Caco-2 (cell line): ENCODE data around the gene NKX1-2. TPM values are rescaled to one million over a fixed set of nuclear protein-coding genes. Genes with fewer than 3 reads are reported as not detected.

Source experiments
- BruUV-seq: library from RNA; stranded (reverse); fragments of 400-500 nt; replicated peaks from 2 replicates; lab custom pipeline; 2021; lab: Mats Ljungman, UMichigan
- CTCF ChIA-PET: fragments of 300-600 bp; sonication (Branson Sonifier 250); formaldehyde crosslinking; loops from one replicate; lab custom pipeline; 2022; ENCODE audit warnings: antibody characterized with exemption; lab: Charles Lee
- POLR2A ChIA-PET: fragments of 300-600 bp; sonication (Branson Sonifier 250); formaldehyde crosslinking; loops from one replicate; lab custom pipeline; 2022; ENCODE audit warnings: antibody characterized with exemption; lab: Charles Lee
- DNase-seq, 2 experiments: peaks; one replicate each; pipeline versions ENCODE4 v3.0.0 to v3.0.0-alpha.2; 2020 to 2022
- H3K27me3 ChIP-seq: replicated peaks from 2 replicates; pipeline ENCODE4 v1.6.0; 2011; ENCODE audit warnings: low read length; ENCODE audit not compliant: control insufficient read depth, insufficient read depth
- H3K36me3 ChIP-seq: 2 replicates; pipeline ENCODE4 v1.5.1; 2011; ENCODE audit warnings: low read length; ENCODE audit not compliant: control insufficient read depth, insufficient read depth
- H3K4me1 ChIP-seq: fragments of 250-450 bp; sonication (Bioruptor Pico); 2 replicates; pipeline ENCODE4 v1.5.1; 2020; ENCODE audit warnings: mild to moderate bottlenecking
- H3K4me3 ChIP-seq: 2 replicates; pipeline ENCODE4 v1.5.1; 2011; ENCODE audit warnings: low read depth, mild to moderate bottlenecking, control low read depth, low read length
- H3K9me3 ChIP-seq: fragments of 250-450 bp; sonication (Bioruptor Pico); 2 replicates; pipeline ENCODE4 v1.5.1; 2020; ENCODE audit warnings: mild to moderate bottlenecking, moderate library complexity
- H3K27ac Mint-ChIP-seq: one replicate; pipeline ENCODE4 v1.8.0; 2022; ENCODE audit warnings: mixed read lengths; ENCODE audit not compliant: unreplicated experiment
- H3K27me3 Mint-ChIP-seq: one replicate; pipeline ENCODE4 v1.8.0; 2022; ENCODE audit warnings: mixed read lengths; ENCODE audit not compliant: insufficient read depth, unreplicated experiment
- H3K36me3 Mint-ChIP-seq: one replicate; pipeline ENCODE4 v1.8.0; 2022; ENCODE audit warnings: mild to moderate bottlenecking, mixed read lengths; ENCODE audit not compliant: insufficient read depth, unreplicated experiment
- H3K4me1 Mint-ChIP-seq: one replicate; pipeline ENCODE4 v1.8.0; 2022; ENCODE audit warnings: low read depth, mixed read lengths; ENCODE audit not compliant: unreplicated experiment
- H3K4me3 Mint-ChIP-seq: one replicate; pipeline ENCODE4 v1.8.0; 2022; ENCODE audit warnings: mild to moderate bottlenecking, moderate library complexity, mixed read lengths; ENCODE audit not compliant: unreplicated experiment
- H3K9me3 Mint-ChIP-seq: one replicate; pipeline ENCODE4 v1.8.0; 2022; ENCODE audit warnings: mixed read lengths; ENCODE audit not compliant: unreplicated experiment
- intact Hi-C: fragments of 100-400 bp; cut with micrococcal nuclease; formaldehyde crosslinking; loops from one replicate; pipeline ENCODE4 v1.10.0; 2022; ENCODE audit not compliant: unreplicated experiment
- total RNA-seq: library from RNA; stranded (reverse); gene quantifications from 2 replicates; pipeline ENCODE4 v1.2.3, GENCODE V29; 2022
- TF ChIP-seq, protein P1 (sequence below), 2 experiments: fragments of 200-600 bp in 1 of 2; IDR thresholded peaks; 1 replicate in 1 of 2; 2 replicates in 1 of 2; pipeline versions ENCODE4 v1.5.1 to v1.8.0; 2011 to 2022; ENCODE audit warnings: antibody characterized with exemption in 1 of 2, control low read depth in 1 of 2, inconsistent platforms in 1 of 2, low read depth in 1 of 2, low read length in 1 of 2, mild to moderate bottlenecking in 1 of 2, moderate library complexity in 1 of 2; ENCODE audit not compliant: insufficient read depth in 1 of 2, severe bottlenecking in 1 of 2, unreplicated experiment in 1 of 2

Gene NKX1-2
- total RNA-seq, 1 experiment from 2014 or later = 2.8 TPM

DNA sequence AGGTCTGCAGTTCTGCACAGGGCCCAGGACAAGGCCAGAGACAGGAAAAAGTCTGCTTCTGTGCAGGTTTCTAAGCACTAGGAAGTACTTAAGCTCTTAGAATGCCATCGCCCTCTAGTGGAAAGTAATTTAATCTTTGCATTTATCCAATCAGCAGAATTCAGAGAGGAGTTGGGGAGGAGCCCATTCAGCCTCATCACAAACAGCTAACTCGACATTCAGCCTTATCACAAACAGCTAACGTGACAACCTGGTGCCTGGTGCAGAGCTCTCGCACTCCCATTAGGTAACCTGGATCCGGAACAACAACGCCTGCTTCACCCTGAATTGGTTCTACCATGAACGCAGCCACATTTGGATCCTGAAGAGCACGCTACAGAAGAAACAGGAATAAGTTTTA lies 46.3 kb downstream of the NKX1-2 start:
- H3K4me1 Mint-ChIP-seq = no peaks in the 10 kb centered on the region
- Histone ChIP-seq H3K4me3 (no peak overlapping the region), H3K27me3 (no peaks in the 10 kb centered on the region), H3K36me3 (peaks cover 6% of the 10 kb centered on the region; the same call in 1 of the 2 replicates), H3K9me3 (no peaks in the 10 kb centered on the region), H3K4me1 (no peaks in the 10 kb centered on the region)
- H3K27ac Mint-ChIP-seq = peak overlapping the region; percentile 73
- intact Hi-C loops = loop anchor here (5.0 kb wide), 1 partner anchor 99 kb away; no protein-coding TSS in a partner anchor
- POLR2A ChIA-PET = interaction anchor here (0.6 kb wide), 1 partner anchor 49 kb away, joined by 3 read pairs; no protein-coding TSS in a partner anchor
- CTCF ChIA-PET = interaction anchor here (0.6 to 1.4 kb wide), 14 partner anchors 9 to 1238 kb away, joined by 3 to 19 read pairs (median 5); partner anchors contain the start of genes LHPP and OAT
- no peaks in the 10 kb centered on the region for H3K9me3 Mint-ChIP-seq
- no peak overlapping the region for H3K4me3 Mint-ChIP-seq
- DNase-seq = peak in 1 of 2 experiments; percentile 71
- peaks cover 85% of the 10 kb centered on the region for H3K36me3 Mint-ChIP-seq
- no TSS peak for BruUV-seq
- TF ChIP-seq, protein P1, sequence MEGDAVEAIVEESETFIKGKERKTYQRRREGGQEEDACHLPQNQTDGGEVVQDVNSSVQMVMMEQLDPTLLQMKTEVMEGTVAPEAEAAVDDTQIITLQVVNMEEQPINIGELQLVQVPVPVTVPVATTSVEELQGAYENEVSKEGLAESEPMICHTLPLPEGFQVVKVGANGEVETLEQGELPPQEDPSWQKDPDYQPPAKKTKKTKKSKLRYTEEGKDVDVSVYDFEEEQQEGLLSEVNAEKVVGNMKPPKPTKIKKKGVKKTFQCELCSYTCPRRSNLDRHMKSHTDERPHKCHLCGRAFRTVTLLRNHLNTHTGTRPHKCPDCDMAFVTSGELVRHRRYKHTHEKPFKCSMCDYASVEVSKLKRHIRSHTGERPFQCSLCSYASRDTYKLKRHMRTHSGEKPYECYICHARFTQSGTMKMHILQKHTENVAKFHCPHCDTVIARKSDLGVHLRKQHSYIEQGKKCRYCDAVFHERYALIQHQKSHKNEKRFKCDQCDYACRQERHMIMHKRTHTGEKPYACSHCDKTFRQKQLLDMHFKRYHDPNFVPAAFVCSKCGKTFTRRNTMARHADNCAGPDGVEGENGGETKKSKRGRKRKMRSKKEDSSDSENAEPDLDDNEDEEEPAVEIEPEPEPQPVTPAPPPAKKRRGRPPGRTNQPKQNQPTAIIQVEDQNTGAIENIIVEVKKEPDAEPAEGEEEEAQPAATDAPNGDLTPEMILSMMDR (IDR thresholded peaks at IDR 0.05; ENCODE audit: insufficient read depth in 1 of 2, low read depth in 1 of 2, low read length in 1 of 2, severe bottlenecking in 1 of 2, unreplicated experiment in 1 of 2) = peak; percentile 36 to 57
- no peaks in the 10 kb centered on the region for H3K27me3 Mint-ChIP-seq

DNA sequence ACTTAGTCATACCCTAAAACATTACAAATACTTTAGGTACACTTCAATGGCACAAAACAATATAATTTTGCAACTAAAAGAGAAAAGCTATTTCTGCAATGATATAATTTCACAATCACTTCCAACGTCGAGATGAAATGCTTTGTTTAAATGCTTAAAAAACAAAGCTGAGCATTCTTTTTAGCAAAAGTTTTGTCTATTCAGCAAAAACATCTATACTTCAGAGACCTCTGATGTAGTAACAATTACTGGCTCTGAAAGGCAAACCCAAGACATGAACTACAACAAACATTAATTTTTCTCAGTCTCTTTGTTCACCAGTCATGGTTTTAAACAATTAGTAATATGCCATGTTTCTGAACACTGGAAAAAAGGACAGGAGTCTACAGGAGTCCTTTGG lies 47.6 kb downstream of the NKX1-2 start:
- ChIA-PET POLR2A (no interaction called here), CTCF (no interaction called here)
- no TSS peak for BruUV-seq
- Histone ChIP-seq H3K27me3 (no peaks in the 10 kb centered on the region), H3K36me3 (peaks cover 6% of the 10 kb centered on the region; the same call in 1 of the 2 replicates), H3K4me3 (no peak overlapping the region), H3K4me1 (no peaks in the 10 kb centered on the region), H3K9me3 (no peaks in the 10 kb centered on the region)
- no peak for DNase-seq
- Mint-ChIP-seq H3K36me3 (peaks cover 84% of the 10 kb centered on the region), H3K9me3 (no peaks in the 10 kb centered on the region), H3K27ac (no peak overlapping the region), H3K4me3 (no peak overlapping the region), H3K27me3 (no peaks in the 10 kb centered on the region), H3K4me1 (no peaks in the 10 kb centered on the region)
- TF ChIP-seq, protein P1 (IDR thresholded peaks at IDR 0.05; ENCODE audit: insufficient read depth in 1 of 2, low read depth in 1 of 2, low read length in 1 of 2, severe bottlenecking in 1 of 2, unreplicated experiment in 1 of 2) = no peak
- intact Hi-C loops = loop anchor here (5.0 kb wide), 1 partner anchor 100 kb away; no protein-coding TSS in a partner anchor

DNA sequence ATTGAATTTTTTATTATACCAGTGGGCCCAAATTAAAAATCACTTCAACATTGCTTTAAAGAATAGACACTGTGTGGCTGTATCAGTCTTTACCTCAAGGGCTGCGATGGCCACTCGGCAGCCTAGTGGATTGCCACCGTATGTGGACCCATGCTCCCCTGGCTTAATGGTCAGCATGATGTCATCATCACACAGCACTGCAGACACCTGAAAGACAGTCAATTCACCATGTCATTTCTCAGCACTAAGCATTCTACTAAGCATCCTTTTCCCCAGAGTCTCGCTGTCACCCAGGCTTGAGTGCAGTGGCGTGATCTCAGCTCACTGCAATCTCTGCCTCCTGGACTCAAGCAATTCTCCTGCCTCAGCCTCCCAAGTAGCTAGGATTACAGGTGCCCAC lies 48.2 kb downstream of the NKX1-2 start:
- BruUV-seq = no TSS peak
- H3K27me3 ChIP-seq = no peaks in the 10 kb centered on the region
- POLR2A ChIA-PET = no interaction called here

More for the DNA sequence above, 48.2 kb downstream of the NKX1-2 start:
- peaks cover 2% of the 10 kb centered on the region; the same call in 1 of the 2 replicates for H3K36me3 ChIP-seq
- H3K4me3 ChIP-seq = no peak overlapping the region
- Mint-ChIP-seq H3K4me1 (no peaks in the 10 kb centered on the region), H3K4me3 (no peak overlapping the region), H3K27ac (no peak overlapping the region), H3K27me3 (no peaks in the 10 kb centered on the region), H3K36me3 (peaks cover 84% of the 10 kb centered on the region), H3K9me3 (no peaks in the 10 kb centered on the region)
- H3K9me3 ChIP-seq = no peaks in the 10 kb centered on the region
- DNase-seq = no peak
- TF ChIP-seq, protein P1 (IDR thresholded peaks at IDR 0.05; ENCODE audit: insufficient read depth in 1 of 2, low read depth in 1 of 2, low read length in 1 of 2, severe bottlenecking in 1 of 2, unreplicated experiment in 1 of 2) = no peak
- CTCF ChIA-PET = no interaction called here
- intact Hi-C loops = loop anchor here (5.0 kb wide), 1 partner anchor 101 kb away; no protein-coding TSS in a partner anchor
- H3K4me1 ChIP-seq = no peaks in the 10 kb centered on the region

Other genes starting within 250 kb of the NKX1-2 start
- gene OAT, start 31.1 kb downstream of the NKX1-2 start, total RNA-seq = 312 and 316 TPM in 2 replicates
- 10.5 and 15.9 TPM in 2 replicates for gene LHPP, start 11.8 kb upstream of the NKX1-2 start, total RNA-seq